Stimulated activated CD4-positive, alpha-beta T cell treated with anti-CD3 and anti-CD28 coated beads, TNF-alpha, amount 100 ng/mL, for 24 hours (primary cell): ENCODE results near the gene KIRREL3.
A peak's percentile ranks its signal among the peaks of the same experiment; 100 is the strongest.

Experiments
- DNase-seq, 3 experiments: peaks; one replicate each; pipeline ENCODE4 v3.0.0-alpha.2; 2020; ENCODE audit warnings: low read depth in 3 of 3

Gene KIRREL3

DNA sequence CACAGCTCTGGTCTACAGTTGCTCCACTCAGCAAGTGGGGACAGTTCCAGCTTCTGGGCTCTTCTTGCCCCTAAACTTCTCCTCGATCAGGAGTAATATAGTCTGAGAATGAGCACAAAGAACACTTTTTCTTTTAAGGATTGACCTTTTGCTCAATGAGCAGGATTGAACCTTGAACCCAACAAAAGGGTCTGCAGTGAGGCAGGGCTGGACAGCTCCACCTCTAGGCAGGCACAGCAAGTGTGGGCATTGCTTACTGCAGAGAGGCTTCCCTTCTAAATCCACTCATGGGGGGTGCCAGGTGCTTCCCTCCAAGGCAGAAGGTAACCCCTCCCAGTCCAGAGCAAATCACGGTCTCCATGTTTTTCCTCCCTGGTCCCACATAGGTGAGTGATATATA is 365.6 kb downstream of the KIRREL3 start:
- DNase-seq: no peak

DNA sequence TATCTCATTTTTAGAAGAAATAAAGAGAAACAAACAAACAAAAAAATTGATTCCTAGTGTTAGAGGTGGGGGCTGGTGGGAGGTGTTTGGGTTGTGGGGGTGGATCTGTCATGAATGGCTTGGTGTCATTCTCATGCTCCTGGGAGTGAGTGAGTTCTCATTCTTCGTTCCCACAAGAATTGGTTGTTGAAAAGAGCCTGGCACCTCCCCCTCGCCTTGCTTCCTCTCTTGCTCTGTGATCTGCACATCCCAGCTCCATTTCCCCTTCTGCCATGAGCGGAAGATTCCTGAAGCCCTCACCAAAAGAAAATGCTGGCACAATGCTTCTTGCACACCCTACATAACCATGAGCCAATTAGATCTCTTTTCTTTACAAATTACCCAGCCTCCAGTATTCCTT is 367.2 kb downstream of the KIRREL3 start:
- no peak for DNase-seq

DNA sequence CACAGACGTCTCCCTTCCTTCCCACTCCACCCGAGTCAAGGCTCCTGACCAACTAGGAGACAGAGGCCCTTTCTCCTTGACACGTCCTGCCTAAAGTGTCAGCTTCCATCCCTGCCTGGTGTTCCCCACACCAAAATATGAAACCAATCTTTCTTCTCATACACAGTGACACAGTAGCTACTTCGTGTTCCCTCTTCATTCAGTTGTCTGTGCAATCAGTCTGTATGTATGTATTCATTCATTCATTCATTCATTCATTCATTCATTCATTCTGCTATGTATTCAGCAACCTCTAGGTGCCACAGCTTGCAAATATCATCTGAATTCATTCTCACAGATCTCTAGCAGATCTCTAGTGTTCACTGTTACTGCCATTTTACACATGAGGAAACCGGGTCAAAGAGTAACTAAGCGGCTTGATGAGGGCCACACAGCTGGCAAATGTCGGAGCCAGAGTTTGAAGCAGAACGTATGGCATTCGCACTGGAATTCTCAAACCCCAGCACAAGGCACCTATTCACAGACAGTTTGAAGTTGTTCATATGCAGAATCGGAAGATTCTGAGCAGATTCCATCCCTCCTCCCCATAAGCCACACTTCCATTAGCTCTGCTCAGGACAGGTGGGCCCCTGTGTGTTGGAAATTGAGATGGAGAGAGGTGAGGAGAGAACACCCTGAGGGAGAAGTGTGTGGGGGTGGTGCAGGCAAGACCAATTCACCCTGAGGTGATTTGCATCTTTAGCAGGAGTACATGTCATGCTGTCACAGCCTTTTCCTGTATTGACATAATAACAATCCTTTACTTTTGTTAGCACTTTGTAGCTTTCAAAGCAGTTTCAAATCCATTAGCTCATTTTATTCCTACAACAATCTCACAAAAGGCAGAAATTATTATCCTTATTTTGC is 369.4 kb downstream of the KIRREL3 start:
- no peak for DNase-seq

DNA sequence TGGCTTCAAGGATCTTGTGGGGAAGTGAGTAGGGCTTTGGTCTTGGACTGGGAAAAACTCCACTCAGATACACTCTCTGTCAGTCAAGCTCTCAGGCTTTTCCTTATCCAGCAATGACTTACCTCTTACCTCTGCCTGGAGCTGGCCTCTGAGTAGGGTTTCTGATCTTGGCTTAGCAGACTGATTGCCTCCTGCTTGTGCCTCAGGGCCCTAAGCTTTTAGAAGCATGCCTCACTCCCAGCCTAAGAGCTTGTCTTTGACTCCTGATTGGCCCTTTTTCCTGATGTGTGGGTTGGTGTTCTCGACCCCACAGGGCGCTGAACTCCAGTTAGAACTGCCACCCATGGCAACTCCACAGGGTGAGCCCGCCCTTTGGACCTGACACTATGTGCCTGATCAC is 370.1 kb downstream of the KIRREL3 start:
- DNase-seq: no peak

DNA sequence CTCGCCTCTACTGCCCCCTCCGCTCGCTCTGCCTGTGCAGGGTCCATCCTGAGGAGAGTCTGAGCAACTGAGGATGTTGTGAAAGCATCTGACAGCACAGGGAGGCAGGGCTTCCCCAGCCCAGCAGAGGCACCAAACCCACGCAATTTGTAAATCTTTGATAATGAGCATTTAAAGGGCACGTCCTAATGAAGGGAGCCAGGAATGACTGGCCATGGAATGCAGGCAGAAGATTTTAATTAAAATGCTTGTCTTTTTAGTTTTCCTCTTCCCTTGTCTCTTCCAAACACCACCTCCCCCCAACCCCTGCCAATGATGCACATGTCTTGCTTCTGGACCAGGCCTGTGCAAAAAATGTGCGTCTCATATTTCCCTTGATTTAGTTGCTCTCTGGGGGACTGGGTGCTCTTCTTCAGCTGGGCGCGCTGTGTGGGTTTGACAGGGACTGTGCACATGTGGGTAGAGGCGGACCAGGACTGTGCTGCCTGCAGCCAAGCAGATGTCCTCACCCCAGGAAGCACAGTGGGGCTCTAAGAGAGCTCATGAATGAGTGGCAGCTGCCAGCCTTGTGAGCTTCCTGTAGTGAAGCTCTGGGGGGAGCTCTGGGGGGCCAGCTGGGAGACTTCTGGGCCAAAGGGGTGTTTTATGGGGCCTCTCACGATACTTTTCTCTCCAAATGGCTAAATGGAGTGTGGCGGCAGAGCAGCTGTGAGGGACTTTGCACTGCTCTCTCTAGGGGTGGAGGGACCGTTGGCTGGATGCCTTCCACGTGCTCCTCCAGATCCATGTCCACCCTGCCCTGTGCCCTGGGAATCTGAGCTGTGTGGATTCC is 371.6 kb downstream of the KIRREL3 start:
- DNase-seq: no peak

DNA sequence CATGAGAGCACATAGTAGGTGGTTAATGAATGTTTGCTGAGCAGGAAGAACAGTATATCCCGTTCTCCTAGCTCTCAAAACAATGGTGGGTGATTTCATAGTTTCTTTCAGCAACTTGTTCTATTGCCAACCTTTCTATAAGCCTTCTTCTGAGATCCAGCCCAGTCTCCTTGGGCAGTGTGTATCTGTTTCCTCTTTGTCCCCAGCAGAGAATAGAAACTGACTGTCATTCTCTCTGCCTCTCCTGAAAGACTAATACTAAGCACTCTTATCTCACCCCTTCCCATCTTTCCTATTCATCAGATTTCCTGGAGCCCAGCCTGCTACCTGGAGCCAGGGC is 372.1 kb downstream of the KIRREL3 start:
- no peak for DNase-seq

DNA sequence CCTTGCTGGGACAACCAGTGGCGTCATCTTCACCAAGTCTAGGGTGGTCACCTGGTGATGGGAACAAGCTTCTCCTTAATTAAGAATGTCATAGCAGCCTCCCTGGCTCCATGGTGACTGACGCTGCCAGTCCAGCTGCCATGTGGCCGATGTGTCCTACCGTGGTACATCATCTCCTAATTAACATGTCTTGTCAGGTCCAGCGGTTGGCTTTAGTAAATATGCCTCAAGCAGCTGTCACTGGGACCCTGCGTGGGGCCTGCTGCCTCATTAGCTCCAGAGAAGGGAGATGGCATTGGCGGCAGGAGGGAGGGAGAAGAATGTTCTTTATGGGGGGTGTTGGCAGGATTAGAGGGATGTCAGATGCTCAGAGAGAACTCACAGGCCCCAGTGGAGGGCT is 373.1 kb downstream of the KIRREL3 start:
- DNase-seq: no peak

DNA sequence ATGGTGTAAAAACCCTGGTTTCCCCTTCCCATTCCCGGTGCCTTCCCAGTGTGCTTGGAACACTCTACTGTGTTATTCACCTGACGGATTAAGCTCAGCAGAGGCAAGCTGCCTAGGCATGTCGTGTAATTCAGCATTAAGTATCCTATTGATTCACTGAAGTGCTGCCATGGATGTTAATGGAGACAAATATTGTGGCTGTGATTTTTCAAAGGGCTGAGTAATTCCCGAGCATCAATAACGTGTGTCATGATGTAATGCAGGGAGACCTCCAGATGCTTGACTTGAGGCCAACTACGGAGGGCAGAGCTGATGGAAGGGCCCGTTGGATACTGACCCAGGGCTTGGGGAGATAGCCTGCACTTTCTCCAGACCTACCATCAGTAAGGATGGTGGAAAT is 376.1 kb downstream of the KIRREL3 start:
- no peak for DNase-seq

DNA sequence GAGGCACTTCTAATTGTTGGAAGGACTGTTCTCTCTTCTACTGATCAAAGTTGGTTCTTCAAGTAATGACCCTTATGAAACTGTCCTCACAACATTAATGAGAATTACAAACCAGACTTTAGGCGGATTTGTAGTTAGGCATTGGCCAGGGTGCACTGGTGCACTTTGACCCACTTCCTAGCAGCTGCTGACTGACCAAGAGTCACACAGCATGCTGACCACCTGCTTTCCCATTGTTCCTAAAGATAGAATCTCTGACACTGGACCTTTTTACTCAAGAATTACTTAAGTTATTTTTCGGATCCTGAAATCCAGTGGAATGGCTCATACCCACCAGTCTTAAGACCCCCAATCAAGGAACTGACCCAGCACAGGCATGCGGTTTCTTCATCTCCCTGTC is 381.1 kb downstream of the KIRREL3 start:
- no peak for DNase-seq

DNA sequence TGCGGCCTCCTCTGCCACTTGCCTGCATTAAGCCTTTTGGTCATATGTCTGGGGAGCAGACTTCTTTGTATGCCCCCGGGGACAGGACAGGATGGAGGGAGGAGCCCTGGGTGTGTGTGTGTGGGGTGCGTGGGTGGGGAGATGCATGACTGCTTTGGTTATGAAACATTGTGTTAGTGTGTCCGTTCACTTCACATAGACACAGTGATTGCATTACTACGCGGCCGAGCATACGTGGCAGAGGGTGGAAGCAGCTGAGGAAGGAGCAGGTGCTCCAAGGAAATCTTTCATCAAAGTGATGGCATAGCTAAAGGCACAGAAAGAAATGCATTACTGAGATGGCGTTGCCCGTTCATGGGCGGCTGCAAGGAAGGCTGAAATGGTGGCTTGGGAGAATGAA is 384.7 kb downstream of the KIRREL3 start:
- DNase-seq: no peak

DNA sequence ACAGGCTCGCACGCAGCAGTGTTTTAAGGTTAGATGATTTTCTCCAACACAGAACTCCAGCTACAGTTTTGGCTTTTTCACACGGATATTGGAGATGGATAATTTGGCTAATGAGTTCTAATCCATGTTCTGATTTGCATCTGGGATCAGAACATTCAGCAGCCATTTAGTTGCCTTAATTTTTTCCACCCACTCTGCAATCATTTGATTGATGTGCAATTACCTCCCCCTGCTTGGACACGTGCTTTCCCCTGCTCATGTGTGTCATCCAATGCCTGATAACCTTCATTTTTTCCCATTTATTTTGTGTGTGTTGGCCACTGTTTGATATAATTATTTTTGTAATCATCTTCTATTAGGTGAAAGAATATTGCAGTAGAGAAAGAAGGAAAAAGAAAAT is 387.3 kb downstream of the KIRREL3 start:
- no peak for DNase-seq

DNA sequence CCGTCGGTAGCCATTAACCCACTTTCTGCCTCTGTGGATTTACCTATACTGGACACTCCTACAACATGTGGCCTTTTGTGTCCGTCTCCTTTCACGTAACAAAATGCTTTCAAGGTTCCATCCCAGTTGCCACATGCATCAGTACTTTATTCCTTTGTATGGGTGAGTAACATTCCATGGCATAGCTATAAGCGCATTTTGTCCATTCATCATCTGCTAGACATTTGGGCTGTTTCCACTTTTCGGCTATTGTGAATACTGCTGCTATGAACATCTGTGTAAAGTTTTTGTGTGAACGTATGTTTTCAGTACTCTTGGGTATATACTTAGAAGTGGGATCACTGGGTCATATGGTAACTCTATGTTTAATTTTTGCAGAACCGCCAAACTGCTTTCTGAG is 387.9 kb downstream of the KIRREL3 start:
- no peak for DNase-seq

DNA sequence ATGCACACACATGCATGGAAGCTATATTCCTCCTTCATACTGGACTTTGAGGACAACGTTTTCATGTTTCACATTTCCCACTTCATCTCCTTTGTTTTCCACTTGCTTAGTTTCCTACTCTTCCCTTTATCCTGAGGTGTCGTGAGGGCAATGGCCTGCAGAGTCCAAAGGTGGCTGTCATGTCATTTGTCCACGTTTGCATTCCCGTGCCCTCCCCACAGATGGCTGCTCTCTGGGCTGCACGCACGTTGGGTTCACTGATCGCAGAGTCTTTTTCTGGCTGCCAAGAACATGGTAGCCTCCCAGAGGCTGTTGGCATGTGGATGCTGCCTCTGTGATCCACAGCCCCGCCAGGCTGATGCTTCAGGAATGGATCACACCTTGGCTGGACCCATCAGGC is 389.1 kb downstream of the KIRREL3 start:
- no peak for DNase-seq

DNA sequence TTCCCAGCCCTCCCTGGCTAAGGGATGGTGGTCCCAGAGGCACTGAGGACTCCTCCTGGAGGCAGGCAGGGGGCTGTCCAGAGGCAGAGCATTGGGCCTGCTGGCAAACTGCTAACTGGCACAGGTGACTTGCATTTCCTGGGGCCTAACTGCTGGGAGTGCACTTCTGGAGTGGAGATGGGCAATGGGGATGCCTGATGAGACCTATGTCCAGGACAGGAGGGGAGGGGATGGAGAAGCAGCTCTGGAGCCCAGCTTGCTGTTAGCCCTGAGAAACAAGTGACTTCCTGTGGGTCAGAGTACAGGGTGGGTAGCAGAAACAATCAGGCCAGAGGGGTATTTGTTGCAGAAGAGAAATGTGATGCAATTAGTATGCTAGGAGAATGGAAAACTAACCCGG is 391.9 kb downstream of the KIRREL3 start:
- no peak for DNase-seq

DNA sequence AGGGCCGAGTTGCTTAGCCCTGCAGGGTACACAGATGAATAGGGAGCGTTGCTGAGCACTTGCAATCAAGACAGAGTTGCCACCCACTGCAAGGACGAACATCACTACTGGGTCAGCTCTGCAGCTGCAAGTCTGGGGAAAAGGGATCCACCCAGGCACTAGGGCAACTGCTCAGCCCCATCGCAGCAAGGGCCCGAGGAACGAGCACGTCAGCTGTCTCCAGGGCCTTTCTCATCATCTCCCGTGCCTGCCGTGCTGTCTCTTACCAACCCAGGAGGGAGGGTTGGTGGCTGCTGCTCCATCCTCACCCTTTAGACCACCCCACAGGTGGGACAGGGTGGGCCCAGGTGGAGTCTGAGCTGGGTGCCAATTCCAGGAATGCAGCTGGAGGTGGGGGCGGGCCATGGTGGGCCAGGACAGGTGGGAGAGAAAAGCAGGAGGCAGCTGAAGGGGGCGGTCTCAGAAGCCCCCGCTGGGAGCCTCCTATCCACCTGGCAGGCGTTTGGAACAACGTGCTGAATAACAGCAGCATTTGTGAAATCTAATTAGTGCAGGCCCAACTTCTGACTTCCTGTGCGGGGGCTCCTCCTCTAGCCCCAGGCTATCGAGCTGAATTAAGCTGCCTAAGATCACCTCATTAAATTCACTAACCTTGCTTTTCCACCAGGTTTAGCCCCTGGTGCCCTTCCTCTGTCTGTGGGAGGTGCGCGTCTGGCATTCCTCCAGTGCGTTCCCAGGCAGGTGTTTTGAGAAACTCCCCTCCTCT is 392.6 kb downstream of the KIRREL3 start:
- no peak for DNase-seq

DNA sequence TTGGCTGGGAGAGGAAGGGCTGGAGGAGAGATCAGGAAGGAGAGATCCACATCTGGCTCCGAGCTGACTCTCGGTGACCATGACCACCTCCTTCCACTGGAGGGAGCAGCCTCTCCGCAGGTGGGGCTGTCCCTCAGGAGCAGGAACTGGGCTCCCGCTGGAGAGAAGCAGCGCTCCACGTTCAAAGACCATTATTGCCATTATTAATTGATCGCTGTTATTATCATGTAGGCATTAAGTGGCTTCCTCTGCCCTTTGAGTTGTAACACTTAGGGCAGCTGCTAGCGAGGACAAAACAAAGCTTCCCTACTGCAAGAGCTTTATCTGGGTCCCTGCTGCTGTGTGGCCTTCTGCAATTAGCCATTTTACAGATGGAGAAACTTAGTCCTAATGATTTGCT is 393.2 kb downstream of the KIRREL3 start:
- peak in 1 of 3 experiments; percentile 2 for DNase-seq

DNA sequence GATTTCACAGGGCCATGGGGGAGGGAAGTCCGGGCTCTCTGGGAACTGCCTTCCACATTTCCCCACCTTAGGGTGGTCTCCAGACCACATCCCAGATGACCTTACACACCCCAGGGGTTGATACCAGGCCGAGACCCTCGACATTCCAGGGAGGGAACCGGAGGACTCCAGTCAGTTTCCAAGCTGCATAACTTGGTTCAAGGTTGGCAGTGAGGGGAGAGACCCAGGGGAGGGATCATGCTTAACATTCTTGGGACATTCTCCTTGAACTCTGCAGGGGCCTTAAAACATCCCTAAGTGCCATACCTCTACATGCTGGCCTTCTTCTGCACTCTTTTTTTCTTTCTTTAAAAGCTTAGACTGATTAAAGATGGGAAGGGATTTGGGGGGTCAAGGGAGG is 394.1 kb downstream of the KIRREL3 start:
- DNase-seq: no peak

DNA sequence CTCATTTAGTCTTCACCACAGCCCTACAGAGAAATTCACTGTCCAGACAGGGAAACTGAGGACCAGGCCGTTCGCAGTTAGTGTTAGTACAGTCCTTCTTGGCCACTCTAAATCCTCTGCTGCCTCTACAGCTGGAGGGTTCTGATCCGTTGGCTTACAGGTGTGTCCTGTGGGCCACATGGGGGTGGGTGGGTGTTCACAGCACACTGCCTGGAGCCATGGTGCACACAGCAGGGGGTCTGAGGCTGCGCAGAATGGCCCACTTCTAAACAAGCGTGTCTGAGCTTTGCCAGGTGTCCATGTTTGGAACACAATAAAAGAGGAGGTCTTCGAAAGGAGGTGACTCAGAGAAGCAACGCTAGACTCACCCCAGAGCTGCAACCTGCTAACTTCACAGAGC is 396.1 kb downstream of the KIRREL3 start:
- no peak for DNase-seq

DNA sequence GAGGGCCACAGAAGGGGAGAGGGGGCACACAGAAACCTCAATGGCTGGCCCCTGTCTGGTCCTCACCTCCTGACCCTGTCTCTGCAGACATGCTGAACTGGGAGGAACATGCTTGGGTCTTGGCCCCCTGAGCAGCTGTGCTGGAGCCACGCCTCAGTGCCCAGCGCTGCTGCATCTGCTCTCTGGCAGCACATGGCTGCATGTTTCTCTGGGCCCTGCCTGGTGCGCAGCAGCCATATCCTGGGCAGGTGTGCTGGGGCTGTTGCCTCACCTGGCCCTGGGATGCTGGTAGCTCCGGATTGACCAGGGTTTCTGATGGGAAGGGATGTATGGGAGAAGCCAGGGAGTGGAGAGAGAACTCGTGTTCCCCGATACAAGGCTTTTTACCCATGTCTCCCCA is 397.1 kb downstream of the KIRREL3 start:
- no peak for DNase-seq

DNA sequence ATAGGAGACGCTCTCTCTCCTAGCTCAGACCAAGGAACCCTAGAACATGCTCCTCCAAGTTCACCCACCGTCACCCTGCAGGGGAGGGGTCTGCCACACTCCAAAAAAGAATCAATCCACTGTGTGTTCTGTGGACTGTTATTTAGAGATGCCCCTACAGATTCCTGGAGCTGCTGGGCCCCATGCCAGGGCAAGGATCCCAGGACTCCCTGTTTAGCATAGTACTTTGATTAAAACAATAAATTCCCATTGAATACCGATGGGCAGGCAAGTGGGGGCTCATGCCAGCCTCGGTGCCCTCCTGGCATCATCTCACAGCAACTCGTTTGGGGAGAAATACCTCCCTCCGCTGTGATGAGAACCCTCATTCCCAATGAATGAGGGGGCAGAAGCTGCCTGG is 397.6 kb downstream of the KIRREL3 start:
- DNase-seq: no peak

DNA sequence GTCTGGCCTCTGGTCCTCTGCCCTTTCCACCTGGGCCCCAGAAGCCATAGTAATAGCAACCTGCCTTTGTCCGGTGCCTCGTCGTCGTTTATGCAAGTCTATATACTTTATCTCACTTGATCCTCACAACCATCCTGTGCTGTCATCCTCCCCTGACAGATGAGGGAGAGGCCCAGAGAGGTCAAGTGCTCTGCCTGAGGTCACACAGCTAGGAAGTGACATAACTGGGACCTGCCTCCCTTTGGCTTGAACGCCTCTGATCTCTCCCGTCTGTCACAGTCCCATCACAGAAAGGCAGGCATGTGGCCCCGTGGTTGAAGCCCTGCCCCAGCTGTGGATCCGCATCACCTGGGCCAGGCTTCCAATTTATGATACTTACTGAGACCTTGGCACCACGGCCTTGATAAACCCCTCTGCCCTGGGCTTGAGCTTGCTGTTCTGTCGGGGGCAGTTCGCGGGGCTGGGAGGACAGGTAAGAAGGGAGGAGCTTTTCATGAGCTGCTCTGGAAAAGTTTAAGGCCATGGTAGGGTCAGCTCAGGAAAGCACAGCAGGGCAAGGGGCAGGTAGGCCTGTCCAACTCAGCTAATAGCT is 398.1 kb downstream of the KIRREL3 start:
- DNase-seq: no peak
